GM18499 (cell line): ENCODE measurements around the gene SFRP4.

ENCODE experiments used
- ATAC-seq: cut with Tn5 transposase; IDR thresholded peaks from one replicate; pipeline ENCODE4 v1.9.1; 2021; ENCODE audit warnings: moderate number of reproducible peaks; ENCODE audit not compliant: insufficient read depth, unreplicated experiment

Gene SFRP4

DNA sequence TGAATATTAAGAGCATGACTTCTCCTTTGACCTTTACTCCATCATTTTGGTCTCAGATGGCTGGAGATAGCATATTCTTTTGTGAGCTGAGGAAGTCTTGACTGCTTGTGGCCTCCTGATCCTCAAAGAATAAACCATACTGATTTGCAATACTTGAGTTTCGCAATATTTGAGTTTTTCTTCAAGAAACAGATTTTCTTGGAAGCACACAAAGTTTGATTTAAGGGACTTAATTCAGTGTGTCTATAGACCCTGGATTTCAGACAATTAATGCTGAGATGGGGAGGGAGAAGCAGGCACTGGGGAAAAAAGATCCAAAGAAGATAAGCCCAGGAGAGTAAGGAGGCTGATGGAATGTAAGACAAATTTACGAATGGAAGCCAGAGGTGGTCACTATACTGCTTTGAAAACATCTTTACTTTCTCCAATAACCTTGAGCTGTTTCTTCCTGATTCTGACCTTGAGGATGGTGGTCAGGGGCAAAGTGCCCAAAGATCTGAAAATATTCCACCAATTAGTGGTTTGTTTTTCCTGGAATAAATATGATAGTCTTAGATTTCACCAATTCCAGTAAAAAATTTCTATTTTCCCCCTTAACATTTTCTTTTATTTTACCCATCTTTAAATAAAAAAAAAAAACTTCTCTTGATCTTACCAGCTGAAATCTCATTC lies 11.3 kb upstream of the SFRP4 start:
- ATAC-seq: no peak

DNA sequence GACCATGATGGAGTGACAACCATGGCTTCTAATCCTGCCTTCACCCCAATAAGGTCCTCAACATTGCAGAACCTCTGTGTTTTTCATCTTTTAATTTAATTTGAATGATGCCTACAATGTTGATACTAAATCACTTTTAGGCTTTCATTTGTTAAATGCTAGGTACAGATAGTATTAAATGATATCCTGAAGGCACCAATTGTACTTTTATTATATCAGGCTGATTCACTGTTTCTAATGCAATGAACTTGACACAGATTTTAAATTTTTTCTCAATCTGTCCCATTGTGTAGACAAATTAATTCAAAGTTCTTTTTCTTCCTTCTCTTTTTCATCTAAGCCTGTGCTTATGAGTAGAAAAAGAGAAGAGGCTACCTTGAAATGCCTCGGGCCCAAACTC lies 9.0 kb upstream of the SFRP4 start:
- ATAC-seq: no peak

DNA sequence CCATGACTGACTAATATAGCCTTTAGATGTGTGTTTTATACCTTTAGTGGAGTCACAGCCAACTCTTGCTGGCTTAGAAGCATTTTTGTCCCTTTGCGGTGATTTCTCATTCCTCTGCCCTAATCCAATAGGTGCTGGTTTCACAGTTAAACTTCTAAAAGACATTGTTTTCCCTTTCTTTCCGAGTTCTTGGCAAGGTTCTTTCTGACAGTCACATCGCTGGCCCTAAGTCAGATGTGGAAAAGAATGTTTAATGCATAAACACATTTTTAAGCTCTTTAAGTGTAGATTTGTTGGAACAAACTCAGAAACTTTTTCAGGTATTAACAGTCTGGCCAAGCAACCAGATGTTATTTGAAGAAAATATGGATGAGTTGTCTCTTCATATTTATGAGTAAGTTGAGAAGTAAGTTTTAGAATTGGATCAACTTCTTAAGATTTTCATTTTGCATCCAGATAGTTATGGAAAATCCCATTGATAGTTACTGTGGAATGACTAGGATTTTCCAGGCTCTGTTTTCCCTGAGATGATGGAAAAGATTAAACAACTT lies 7.9 kb upstream of the SFRP4 start:
- no peak for ATAC-seq

DNA sequence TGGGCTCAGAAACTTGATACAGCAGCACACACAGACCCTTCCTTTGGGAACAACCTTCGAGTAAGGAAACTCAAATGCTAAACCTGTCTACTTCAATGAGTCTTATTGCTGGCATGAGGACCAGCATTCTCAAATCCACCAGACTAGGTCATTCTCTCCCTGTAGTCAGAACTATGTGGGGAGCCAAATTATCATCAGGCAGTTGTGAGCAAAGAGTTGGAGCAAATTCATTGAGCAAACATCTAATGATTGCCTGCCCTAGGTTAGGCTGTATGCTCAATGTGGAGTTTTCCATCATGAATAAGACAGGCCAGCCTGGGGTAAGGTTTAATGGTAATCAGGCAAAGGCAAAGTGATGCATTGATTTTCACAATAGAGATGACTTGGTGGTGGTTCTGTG lies 7.4 kb upstream of the SFRP4 start:
- ATAC-seq: no peak

DNA sequence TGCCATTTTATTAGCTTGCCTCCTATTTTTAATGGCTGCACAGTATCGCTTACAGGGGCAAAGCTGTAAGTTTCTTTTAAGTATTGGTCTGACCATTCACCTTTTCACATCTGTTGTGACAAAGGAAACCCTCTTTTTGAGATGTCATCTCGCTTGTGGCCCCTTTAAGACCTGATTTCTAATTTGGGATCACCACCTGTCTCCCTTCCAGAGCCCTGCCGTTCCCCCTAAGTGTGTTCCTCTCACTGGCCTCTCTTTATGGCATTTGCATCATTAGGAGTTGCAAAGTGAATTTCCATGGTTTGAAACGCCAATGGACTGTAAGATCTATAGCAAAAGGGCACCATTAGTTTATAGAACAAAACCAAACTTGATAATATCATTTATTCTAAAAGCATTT lies 5.3 kb upstream of the SFRP4 start:
- ATAC-seq: no peak

DNA sequence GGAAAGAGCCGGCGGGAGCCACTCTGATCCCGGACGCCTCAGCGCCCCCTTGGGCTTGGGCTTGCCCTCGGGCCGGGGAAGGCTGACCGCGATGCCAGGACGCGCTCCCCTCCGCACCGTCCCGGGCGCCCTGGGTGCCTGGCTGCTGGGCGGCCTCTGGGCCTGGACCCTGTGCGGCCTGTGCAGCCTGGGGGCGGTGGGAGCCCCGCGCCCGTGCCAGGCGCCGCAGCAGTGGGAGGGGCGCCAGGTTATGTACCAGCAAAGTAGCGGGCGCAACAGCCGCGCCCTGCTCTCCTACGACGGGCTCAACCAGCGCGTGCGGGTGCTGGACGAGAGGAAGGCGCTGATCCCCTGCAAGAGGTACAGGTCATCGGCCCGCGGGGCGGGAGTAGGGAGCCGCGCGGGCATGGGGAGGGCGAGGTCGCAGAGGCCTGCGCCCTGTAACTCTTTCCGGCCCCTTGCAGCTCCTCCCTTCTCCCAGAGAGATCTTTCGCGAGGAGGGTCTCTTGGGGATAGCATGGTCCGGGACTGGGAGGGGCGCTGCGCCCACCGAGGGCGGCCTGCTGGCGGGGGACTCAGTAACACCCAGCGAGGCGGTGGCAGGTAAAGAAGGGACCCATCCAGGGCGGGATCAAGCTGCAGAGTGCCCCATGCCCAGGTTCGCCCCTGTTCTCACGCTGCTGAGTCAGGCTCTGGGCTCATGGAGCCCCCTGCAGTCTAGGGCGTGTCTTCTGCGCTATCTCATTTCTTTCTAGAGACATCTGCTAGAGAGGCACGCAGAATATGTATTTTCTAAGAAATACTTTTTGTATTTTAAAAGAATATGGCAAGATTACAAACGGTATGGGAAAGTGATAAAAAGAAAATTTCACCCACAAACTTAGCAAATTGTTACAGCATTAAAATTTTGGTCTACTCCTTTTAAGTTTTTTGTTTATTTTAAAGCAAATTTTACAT lies 4.5 kb upstream of the SFRP4 start:
- no peak for ATAC-seq

DNA sequence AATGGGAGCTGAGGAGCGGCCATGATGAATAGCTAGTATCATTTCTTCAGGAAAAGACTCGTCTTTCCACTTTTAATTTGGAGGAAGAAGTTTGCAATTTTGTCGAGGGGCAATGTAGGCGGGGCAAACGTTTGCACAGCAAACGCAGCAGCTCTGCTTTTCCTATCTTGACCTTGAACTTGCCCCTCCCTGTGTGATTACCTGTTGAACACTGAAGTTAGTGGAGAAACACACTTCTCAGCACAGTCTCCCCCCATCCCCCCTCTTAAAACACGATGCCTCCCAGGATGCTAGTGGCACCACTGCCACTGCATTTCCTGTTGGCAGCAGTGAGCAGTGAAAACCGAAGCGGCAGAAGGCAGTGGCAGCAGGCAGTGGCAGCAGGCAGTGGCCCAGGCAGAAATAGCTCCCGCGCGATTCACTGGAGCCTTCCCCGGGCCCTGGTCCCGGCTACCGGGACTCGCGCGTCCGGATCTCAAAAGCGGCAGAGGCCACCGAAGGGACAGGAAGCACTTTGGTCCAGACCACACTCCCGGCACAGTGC lies 3.8 kb upstream of the SFRP4 start, which contains the start of gene EPDR1:
Gene EPDR1 (plus strand): TSS at position 336 of the 544 bp plus-strand sequence. CDS start 300 bp downstream, outside the sequence.
- no peak for ATAC-seq

DNA sequence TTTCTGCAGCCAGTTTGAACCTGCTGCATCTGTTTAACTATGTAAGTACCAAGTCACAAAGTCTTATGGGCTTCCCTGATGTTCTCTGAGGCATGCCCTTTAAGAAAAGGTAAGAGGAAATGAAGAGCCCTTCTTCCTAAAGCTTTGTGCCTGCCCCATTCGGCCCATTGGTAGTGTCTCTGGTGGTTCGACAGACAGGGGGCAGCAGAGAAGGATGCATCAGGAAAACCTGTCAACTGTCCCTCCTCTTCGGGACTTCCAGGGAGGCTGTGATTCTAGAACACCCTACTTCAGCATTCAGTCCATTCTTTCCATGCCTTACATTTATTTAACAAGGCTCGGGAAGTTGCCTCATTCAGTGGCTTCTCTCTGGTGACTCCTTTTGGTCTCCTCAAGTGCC lies 1.9 kb upstream of the SFRP4 start:
- ATAC-seq: no peak

DNA sequence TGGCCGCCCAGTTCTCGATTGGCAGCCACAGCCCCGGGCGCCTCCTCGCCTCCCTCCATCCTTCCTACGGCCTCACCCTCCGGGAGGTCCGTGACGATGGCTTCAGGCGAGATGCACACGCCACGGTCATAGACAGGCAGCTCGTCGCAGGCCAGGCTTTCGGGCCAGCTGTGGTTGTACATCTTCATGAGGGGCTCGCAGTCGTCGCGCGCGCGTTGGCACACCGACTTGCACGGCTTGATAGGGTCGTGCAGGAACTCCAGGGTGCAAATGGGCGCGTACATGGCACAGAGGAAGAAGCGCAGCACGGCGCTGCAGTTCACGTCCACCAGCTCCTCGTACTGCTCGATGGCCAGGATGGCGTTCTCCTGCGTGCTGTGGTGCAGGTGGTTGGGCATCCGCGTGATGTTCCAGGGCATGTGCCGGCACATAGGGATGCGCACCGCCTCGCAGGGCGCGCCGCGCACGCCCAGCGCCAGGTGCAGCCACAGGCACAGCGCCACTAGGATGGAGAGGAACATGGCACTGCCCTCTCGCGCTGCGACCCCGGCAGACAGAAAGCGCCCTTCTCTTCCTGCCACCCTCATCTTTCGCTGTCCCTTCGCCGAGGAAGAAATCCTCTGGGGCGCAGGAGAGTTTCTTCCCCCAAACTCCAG lies 472 bp downstream of the SFRP4 start:
- ATAC-seq: no peak

DNA sequence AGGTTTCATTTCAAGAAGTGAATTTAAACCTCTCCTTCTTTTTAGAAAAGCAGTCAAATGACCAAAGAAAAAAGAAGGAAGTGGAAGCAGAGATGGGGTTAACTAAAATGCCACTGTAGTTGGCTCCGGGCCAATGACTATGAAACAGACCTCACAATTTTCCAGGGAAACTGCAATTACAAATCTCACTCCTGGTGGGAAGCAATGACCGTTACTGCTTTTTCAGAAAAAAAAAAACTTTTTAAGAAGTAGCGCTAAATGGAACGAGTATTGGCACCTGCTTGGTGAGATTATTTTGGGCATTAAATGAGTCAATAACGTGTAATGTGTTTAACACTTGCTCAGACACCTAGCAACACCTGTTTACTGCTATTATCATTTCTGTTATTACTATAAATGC lies 1.2 kb downstream of the SFRP4 start:
- no peak for ATAC-seq

DNA sequence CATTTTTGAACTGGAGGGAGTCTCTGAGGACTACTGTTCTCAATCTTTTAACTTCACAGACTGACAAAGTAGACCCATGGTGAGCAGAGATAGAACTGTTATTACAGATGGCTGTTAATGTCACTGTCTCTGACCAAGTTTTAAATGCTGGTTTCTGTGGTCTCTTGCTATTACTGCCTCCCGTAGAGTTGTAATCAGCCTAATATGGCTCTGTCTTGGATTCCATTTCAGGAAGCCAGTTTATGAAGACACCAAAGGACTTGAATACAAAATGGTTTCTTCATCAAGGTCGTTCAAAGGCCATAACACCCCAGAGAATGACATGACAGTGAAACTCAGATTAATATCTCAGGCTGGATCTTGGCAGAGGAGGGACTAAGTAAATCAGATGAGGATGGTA lies 3.9 kb downstream of the SFRP4 start:
- no peak for ATAC-seq

DNA sequence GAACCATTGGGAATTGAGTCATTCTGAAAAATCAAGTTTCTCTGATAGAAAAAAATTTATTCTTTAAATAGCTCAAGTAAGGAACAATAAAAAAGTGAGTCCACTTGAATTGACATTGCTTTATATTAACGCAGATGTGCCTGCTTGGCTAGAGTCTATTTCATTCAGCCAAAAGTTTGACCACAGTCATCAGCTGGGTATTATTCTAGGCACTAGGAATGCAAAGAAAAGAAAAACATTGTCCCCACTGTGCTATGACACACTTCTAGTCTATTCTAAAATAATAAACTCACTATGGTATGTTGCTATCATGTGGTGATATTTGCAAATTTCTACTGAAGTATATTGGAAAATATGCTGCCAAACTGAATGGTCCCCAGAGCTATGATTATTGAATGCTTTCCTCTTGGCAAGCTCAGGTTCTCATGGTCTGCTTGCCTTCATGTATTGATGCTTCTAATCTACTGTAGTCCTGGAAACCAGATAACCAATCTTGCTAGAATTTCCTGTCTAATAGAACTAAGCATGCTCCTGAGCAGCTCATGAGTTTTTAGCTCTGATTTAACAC lies 8.3 kb downstream of the SFRP4 start:
- ATAC-seq: no peak

DNA sequence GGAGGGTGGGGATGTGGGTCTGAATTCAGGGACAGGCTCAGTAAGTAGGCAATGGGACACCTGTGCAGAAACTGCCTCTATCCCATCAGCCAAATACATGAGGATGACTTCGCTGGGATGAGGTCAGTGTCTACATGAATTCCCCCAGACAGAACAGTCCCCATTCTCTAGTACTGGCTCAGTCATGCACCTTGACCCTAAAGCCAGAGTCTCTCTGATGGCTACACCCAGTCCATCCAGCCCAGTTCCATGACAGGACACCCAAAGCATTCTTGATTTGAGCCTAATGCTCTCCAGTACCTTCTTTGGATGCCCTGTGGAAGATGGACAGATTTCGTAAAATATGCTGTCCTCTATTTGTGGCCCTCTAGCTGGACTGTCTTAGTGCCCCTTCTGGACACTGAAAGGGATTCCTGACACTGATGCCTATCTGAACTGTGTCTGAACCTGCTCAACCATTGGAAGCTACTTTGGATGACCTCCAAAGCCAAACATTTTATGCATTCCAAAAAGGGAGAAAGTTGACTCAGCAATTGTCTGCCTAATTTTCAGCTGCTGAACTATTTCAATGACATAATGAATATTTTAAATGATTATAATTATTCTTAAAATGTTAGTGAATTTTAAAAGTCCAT lies 14.6 kb downstream of the SFRP4 start:
- ATAC-seq: no peak

DNA sequence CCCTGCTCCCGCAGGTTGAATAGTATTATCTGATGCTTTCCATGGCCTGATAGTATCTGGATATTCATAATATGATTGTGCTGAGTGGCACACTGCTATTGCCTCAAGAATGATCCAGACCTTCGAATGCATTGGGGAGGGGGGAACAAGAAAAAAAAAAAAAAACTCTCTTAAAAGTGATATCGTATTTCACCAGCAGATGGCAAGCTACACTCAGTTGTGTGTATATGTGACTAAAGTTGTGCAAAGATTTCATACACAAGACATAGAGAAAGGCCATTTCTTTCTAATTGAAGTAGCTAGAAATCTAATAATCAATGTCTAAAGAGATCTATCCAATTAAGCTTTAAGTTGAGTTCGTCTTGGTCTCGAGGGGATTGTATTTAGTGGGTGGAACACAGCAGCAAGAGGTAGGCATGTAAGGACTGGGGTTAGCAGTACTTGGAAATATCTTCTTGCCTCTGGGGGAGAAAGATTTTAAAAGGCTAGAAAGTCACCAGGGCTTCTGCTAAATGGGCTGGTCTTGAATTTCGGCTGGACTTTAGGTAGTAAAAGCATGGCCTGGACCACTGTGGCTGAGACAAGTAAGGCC lies 15.3 kb downstream of the SFRP4 start:
- ATAC-seq: peak; percentile 53

DNA sequence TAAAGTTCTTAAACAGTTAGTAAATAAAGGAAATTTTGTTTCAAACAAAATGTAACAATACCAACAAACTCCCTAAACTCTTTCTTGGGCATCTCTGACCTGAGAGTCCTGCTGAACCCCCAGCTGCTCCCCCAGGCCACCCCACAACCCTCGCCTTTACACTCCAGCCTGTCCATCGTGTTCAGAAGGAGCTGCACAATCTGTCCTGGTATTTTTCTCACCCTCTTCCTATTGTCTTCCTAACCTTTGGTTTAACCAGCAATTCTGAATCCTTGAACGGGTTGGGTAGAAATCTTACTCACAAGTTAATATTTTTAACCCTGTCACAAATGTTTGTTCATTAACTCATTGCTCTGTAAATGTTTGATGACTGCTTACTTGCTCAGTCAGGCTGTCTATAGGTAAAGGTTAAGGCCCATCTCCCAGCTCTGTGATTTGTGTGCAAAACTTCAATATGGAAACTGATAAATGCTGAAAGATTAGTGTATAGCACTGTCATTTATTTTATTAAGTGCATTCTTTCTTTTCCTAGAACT lies 16.8 kb downstream of the SFRP4 start:
- no peak for ATAC-seq

DNA sequence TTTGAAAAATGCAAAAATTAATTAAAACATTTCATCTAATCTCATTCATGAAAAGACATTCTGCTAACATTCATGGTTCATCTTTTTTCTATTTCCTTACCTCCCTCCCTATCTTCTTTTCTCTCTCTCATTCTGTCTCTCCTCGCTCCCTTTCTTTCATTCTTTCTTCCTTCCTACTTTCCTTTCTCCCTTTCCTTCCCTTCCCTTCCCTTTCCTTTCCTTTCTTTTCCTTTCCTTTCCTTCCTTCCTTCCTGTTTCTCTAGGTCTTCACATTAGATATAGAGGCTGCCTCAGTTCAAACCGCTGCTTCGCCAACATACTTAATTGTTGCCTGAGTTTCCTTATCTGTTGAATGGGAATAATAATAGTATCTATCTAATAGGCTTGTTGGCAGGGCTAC lies 21.9 kb downstream of the SFRP4 start:
- no peak for ATAC-seq

DNA sequence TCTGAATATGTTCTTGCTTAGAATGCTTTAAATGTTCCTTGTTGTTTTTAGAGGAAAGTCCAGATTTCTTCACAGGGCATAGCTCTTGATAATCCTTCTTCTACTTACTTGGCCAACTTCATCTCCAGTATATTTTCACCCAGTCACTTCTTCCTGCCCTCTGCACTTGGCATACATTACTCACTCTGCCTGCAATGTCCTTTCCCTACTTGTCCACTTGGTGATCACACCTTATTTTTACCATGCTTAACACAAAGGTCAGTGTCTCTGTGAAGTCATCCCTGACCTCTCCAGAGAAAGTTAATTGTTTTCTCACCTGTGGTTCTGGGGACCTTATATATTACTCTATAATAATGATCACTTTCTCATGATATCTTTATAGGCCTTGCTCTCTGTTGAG lies 23.3 kb downstream of the SFRP4 start:
- ATAC-seq: no peak

DNA sequence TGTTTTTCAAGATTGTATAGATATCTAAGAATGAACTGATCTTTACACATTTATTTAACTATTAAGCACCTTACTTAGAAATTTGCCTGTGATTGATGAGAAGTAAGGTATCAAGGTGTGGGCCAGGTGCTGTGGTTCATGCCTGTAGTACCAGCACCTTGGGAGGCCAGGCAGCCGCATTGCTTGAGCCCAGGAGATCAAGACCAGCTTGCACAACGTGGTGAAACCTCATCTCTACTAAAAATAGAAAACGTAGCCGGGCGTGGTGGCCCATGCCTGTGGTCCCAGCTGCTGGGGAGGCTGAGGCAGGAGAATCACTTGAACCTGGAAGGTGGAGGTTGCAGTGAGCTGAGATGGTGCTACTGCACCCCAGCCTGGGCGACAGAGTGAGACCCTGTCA lies 34.5 kb downstream of the SFRP4 start:
- no peak for ATAC-seq
